ENCODE results near the gene SEMA4G.

DNA sequence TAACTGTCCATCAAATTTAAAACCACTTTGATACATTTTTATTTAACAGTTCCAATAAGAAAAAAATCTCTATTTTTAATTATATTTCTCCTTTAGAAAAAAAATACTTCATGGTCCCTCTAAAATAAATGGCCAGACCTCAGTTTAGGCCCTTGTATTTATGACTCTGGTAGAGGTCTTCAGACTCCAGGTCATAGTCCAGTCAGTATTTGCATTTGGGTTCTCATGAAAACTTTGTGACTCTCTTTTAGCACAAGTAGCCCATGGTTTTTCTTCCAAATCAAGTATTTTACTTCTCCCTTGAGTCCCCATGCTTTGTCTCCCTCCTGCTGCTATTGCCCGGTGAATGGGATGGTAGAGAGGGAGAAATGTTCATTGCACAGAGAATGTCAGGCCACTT is 5.5 kb upstream of the SEMA4G start:
- TF ChIP-seq EHMT2 (IDR thresholded peaks at IDR 0.05; ENCODE audit: low read depth) (no peak), BHLHE40 (IDR thresholded peaks at IDR 0.05; ENCODE audit: low read depth, low read length) (no peak)

Data from A549 (cell line).